NT2/D1 (cell line): Measurements from ENCODE around the gene RSRC1.

Source experiments
- SUZ12 ChIP-seq: IDR thresholded peaks from 2 replicates; pipeline ENCODE4 v1.6.1; 2011; ENCODE audit not compliant: insufficient read length, insufficient read depth; ENCODE audit errors: extremely low read depth
- YY1 ChIP-seq: IDR thresholded peaks from 2 replicates; pipeline ENCODE4 v1.6.1; 2011; ENCODE audit not compliant: insufficient read length, insufficient read depth
- ZNF274 ChIP-seq: IDR thresholded peaks from 2 replicates; pipeline ENCODE4 v1.6.1; 2011; ENCODE audit warnings: mild to moderate bottlenecking, low read depth, low read length

DNA sequence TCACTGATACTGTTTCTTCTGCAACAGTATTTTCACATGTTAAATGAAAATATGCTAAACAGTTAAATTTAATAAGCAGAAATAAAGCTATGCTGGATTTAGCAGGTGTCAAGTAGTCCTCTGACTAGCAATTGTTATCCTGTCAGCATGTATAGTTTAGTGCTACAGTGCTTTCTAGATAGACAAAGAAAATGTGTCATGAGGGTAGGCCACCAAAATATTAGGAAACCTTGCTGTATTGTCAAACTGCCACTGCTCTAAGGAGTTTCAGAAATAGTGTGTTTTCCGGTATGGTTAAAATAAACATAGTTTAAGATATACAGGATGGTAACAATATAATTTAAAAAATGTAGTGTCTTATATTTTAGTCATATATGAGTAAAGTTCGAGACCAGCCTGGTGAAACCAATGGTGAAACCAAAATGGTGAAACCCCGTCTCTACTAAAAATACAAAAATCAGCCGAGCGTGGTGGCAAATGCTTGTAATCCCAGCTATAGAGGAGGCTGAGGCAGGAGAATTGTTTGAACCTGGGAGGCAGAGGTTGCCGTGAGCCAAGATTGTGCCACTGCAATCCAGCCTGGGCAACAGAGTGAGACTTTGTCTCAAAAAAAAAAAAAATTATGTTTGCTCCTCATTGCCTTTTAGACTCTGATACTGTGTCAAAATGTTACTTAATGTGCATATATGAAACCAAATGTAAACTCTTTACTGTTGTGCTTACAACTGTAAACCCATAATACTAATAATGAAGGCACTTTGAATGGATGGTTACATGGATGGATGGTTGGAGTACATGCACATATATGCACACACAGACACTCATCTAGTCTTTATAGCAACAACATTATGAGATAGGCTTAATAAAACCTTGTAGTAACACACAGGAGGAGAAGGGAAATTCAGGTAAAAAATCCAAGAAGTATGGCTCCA is 204.8 kb downstream of the RSRC1 start:
- TF ChIP-seq ZNF274 (no peak), SUZ12 (no peak), YY1 (no peak)
